Erythroblast (primary cell): ENCODE measurements around the gene DIAPH3.

ENCODE experiments used
- GATA1 ChIP-seq: IDR thresholded peaks from 2 replicates; pipeline ENCODE4 v1.6.1; 2011; ENCODE audit warnings: low read depth, mild to moderate bottlenecking, control low read depth, low read length, moderate library complexity
- POLR2A ChIP-seq: IDR thresholded peaks from 2 replicates; pipeline ENCODE4 v1.6.1; 2011; ENCODE audit warnings: mild to moderate bottlenecking, low read length

GRCh38 chr13:60167121-60167520, 3.4 kb upstream of the DIAPH3 start:
- no peak for TF ChIP-seq POLR2A
- no peak for TF ChIP-seq GATA1
